Neural cell (in vitro differentiated cells): ENCODE data around the gene PRKCE.

Experiments
- CTCF ChIP-seq: fragments of 450-650 bp; IDR thresholded peaks from 2 replicates; pipeline ENCODE4 v1.5.1; 2014; ENCODE audit warnings: antibody characterized with exemption, mild to moderate bottlenecking, moderate library complexity; ENCODE audit not compliant: poor library complexity, severe bottlenecking
- EP300 ChIP-seq: fragments of 450-650 bp; conservative IDR thresholded peaks from 2 replicates; pipeline ENCODE4 v1.6.1; 2014; ENCODE audit warnings: antibody characterized with exemption, mild to moderate bottlenecking, moderate library complexity; ENCODE audit not compliant: poor library complexity, severe bottlenecking
- EZH2 ChIP-seq: fragments of 200-600, 300-800 bp; shearing (Covaris generic), sonication (generic); IDR thresholded peaks from 2 replicates; pipeline ENCODE4 v1.6.1; 2014; ENCODE audit warnings: antibody characterized with exemption, low read length, borderline replicate concordance, mild to moderate bottlenecking; ENCODE audit not compliant: insufficient read depth, poor library complexity, severe bottlenecking
- MXI1 ChIP-seq: fragments of 450-650 bp; conservative IDR thresholded peaks from 2 replicates; pipeline ENCODE4 v1.6.1; 2014; ENCODE audit warnings: antibody characterized with exemption, mild to moderate bottlenecking; ENCODE audit not compliant: poor library complexity, severe bottlenecking
- POLR2AphosphoS5 ChIP-seq: IDR thresholded peaks from 2 replicates; pipeline ENCODE4 v1.6.1; 2012
- TAF1 ChIP-seq: IDR thresholded peaks from 2 replicates; pipeline ENCODE4 v1.6.1; 2012; ENCODE audit warnings: low read depth
- TF ChIP-seq, protein P1 (sequence below): IDR thresholded peaks from 2 replicates; pipeline ENCODE4 v1.6.1; 2012; ENCODE audit warnings: borderline replicate concordance

GRCh38 chr2:46210063-46210462, 558.6 kb downstream of the PRKCE start:
- TF ChIP-seq CTCF (no peak), POLR2AphosphoS5 (no peak), TAF1 (no peak), EP300 (no peak), EZH2 (no peak), MXI1 (no peak)
- TF ChIP-seq, protein P1, sequence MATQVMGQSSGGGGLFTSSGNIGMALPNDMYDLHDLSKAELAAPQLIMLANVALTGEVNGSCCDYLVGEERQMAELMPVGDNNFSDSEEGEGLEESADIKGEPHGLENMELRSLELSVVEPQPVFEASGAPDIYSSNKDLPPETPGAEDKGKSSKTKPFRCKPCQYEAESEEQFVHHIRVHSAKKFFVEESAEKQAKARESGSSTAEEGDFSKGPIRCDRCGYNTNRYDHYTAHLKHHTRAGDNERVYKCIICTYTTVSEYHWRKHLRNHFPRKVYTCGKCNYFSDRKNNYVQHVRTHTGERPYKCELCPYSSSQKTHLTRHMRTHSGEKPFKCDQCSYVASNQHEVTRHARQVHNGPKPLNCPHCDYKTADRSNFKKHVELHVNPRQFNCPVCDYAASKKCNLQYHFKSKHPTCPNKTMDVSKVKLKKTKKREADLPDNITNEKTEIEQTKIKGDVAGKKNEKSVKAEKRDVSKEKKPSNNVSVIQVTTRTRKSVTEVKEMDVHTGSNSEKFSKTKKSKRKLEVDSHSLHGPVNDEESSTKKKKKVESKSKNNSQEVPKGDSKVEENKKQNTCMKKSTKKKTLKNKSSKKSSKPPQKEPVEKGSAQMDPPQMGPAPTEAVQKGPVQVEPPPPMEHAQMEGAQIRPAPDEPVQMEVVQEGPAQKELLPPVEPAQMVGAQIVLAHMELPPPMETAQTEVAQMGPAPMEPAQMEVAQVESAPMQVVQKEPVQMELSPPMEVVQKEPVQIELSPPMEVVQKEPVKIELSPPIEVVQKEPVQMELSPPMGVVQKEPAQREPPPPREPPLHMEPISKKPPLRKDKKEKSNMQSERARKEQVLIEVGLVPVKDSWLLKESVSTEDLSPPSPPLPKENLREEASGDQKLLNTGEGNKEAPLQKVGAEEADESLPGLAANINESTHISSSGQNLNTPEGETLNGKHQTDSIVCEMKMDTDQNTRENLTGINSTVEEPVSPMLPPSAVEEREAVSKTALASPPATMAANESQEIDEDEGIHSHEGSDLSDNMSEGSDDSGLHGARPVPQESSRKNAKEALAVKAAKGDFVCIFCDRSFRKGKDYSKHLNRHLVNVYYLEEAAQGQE, result no peak
